Adrenal gland (tissue), 5 donors: ENCODE measurements around the gene C6orf89.

Experiments
- POLR2A ChIP-seq, 2 donors: fragments of 450-650 bp; IDR thresholded peaks; one replicate each; pipeline ENCODE4 v1.6.1; 2017; ENCODE audit warnings: antibody characterized with exemption in 2 of 2, mild to moderate bottlenecking in 2 of 2, moderate library complexity in 1 of 2
- TF ChIP-seq, protein P1 (sequence below), 6 experiments: fragments of 450-650 bp in 4 of 6; fragments of 200-600 bp in 2 of 6; sonication (generic) in 1 of 6; IDR thresholded peaks; 1 replicate in 5 of 6; 2 replicates in 1 of 6; pipeline versions ENCODE4 v1.5.1 to v1.8.0; 2016 to 2021; ENCODE audit warnings: antibody characterized with exemption in 6 of 6, mild to moderate bottlenecking in 2 of 6, moderate library complexity in 1 of 6
- donor health status: DM: no; HTN: no; CAD: no.

- TF ChIP-seq, protein P1, sequence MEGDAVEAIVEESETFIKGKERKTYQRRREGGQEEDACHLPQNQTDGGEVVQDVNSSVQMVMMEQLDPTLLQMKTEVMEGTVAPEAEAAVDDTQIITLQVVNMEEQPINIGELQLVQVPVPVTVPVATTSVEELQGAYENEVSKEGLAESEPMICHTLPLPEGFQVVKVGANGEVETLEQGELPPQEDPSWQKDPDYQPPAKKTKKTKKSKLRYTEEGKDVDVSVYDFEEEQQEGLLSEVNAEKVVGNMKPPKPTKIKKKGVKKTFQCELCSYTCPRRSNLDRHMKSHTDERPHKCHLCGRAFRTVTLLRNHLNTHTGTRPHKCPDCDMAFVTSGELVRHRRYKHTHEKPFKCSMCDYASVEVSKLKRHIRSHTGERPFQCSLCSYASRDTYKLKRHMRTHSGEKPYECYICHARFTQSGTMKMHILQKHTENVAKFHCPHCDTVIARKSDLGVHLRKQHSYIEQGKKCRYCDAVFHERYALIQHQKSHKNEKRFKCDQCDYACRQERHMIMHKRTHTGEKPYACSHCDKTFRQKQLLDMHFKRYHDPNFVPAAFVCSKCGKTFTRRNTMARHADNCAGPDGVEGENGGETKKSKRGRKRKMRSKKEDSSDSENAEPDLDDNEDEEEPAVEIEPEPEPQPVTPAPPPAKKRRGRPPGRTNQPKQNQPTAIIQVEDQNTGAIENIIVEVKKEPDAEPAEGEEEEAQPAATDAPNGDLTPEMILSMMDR (IDR thresholded peaks at IDR 0.05) = no peak
- TF ChIP-seq POLR2A (IDR thresholded peaks at IDR 0.05) = no peak
Observed at GRCh38 chr6:36893976-36894932, 8.5 kb downstream of the C6orf89 start.
